Upper lobe of left lung (tissue), 6 donors: ENCODE results near the gene RPL27A. TPM values are rescaled to one million over a fixed set of nuclear protein-coding genes. Genes with fewer than 3 reads are reported as not detected.
A peak's percentile ranks its signal among the peaks of the same experiment; 100 is the strongest.

ENCODE experiments used
- ATAC-seq, 2 donors: fragments of 200-7000 bp; cut with Tn5 transposase; one replicate each; pipeline ENCODE4 v1.9.1; 2022; ENCODE audit warnings: mild to moderate bottlenecking in 2 of 2, moderate library complexity in 2 of 2; ENCODE audit not compliant: low FRiP score in 2 of 2
- DNase-seq, 2 donors: peaks; one replicate each; pipeline ENCODE4 v3.0.0-alpha.2; 2019 to 2020
- H3K27ac ChIP-seq, 4 donors: fragments of 200-600 bp; sonication (generic); one replicate each; pipeline ENCODE4 v1.5.1; 2016 to 2019
- H3K27me3 ChIP-seq, 4 donors: fragments of 200-600 bp; sonication (generic); one replicate each; pipeline ENCODE4 v1.5.1; 2017 to 2019
- H3K36me3 ChIP-seq, 4 donors: fragments of 200-600 bp; sonication (generic); one replicate each; pipeline ENCODE4 v1.5.1; 2016 to 2019
- H3K4me1 ChIP-seq, 4 donors: fragments of 200-600 bp; sonication (generic); one replicate each; pipeline ENCODE4 v1.5.1; 2018 to 2019
- H3K4me3 ChIP-seq, 4 donors: fragments of 200-600 bp; sonication (generic); one replicate each; pipeline ENCODE4 v1.5.1; 2017 to 2019; ENCODE audit warnings: mild to moderate bottlenecking in 2 of 4, moderate library complexity in 1 of 4
- H3K9me3 ChIP-seq, 4 donors: fragments of 200-600 bp; sonication (generic); one replicate each; pipeline ENCODE4 v1.5.1; 2018 to 2019
- EP300 ChIP-seq, 4 donors: sonication (generic); formaldehyde crosslinking; IDR thresholded peaks; one replicate each; pipeline ENCODE4 v1.5.1; 2017; ENCODE audit warnings: antibody characterized with exemption in 4 of 4, control low read depth in 2 of 4
- POLR2A ChIP-seq, 4 donors: fragments of 450-650 bp; IDR thresholded peaks; one replicate each; pipeline ENCODE4 v1.5.1; 2016 to 2017; ENCODE audit warnings: antibody characterized with exemption in 4 of 4, mild to moderate bottlenecking in 2 of 4
- POLR2AphosphoS5 ChIP-seq, 2 donors: sonication (generic); formaldehyde crosslinking; IDR thresholded peaks; one replicate each; pipeline ENCODE4 v1.5.1; 2017; ENCODE audit warnings: antibody characterized with exemption in 2 of 2
- whole genome bisulfite sequencing, 2 donors: methylation state at CpG; one replicate each; pipeline ENCODE4 v1.1.5; 2017 to 2018; 5-methylcytosine and 5-hydroxymethylcytosine counted together
- total RNA-seq, 6 donors: library from RNA; depleted of rRNA in 4 of 6; stranded (reverse); fragments of >200 nt in 4 of 6; gene quantifications; one replicate each; pipeline versions ENCODE4 v1.1.0 to v1.2.1, GENCODE V29; 2016 to 2021
- TF ChIP-seq, protein P1 (sequence below), 6 experiments: fragments of 450-650 bp in 4 of 6; fragments of 200-600 bp in 2 of 6; sonication (generic) in 2 of 6; IDR thresholded peaks; one replicate each; pipeline ENCODE4 v1.5.1; 2016 to 2019; ENCODE audit warnings: antibody characterized with exemption in 6 of 6
- donor health status: DM: no; HTN: no; CAD: no; lungs with moderate emphysema.
- donor health status: DM: no; HTN: yes; CAD: no; lungs with severe emphysema.

Gene RPL27A
- total RNA-seq, 6 donors from 2014 or later, result 652 to 1,317 (median 861) TPM

DNA sequence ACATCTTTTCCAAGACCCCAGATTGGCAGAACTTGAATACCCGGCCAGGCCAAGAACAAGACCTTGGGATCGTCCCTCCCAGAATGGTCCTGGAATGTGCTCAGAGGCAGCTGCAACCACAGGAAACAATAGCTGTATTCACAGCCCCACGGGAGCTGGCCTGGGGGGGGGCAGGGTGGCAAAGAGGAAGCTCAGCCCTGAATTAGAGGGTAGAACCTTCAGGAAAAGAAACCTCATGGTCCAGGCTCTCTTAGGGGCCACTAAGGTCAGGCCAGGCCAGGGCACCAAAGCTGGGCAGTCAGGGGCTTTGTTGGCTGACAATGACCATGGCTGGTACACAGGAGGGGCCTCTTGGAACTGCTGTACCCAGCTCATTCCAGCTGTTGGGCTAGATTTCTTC is 17.3 kb downstream of the RPL27A start:
- H3K36me3 ChIP-seq, result peaks cover 11 to 89% (median 63%) of the 10 kb centered on the region in 4 donors
- WGBS, 2 donors, result 17 to 55% methylated on average over 1 to 3 of the region's 3 CpGs

GRCh38 chr11:8701891-8702597 is 19.5 kb downstream of the RPL27A start:
- TF ChIP-seq POLR2A (IDR thresholded peaks at IDR 0.05) (no peak), EP300 (IDR thresholded peaks at IDR 0.05) (no peak), POLR2AphosphoS5 (IDR thresholded peaks at IDR 0.05) (no peak)
- TF ChIP-seq, protein P1, sequence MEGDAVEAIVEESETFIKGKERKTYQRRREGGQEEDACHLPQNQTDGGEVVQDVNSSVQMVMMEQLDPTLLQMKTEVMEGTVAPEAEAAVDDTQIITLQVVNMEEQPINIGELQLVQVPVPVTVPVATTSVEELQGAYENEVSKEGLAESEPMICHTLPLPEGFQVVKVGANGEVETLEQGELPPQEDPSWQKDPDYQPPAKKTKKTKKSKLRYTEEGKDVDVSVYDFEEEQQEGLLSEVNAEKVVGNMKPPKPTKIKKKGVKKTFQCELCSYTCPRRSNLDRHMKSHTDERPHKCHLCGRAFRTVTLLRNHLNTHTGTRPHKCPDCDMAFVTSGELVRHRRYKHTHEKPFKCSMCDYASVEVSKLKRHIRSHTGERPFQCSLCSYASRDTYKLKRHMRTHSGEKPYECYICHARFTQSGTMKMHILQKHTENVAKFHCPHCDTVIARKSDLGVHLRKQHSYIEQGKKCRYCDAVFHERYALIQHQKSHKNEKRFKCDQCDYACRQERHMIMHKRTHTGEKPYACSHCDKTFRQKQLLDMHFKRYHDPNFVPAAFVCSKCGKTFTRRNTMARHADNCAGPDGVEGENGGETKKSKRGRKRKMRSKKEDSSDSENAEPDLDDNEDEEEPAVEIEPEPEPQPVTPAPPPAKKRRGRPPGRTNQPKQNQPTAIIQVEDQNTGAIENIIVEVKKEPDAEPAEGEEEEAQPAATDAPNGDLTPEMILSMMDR (IDR thresholded peaks at IDR 0.05), result no peak
- no peak for ATAC-seq
- WGBS, 2 donors, result 94 to 96% methylated on average over 10 of the region's 10 CpGs
- no peak overlapping the region for H3K4me3 ChIP-seq
- peaks cover 3 to 85% (median 57%) of the 10 kb centered on the region in 4 donors for H3K36me3 ChIP-seq
- no peak for DNase-seq
- no peaks in the 10 kb centered on the region for H3K27me3 ChIP-seq
- no peaks in the 10 kb centered on the region for H3K9me3 ChIP-seq
- H3K27ac ChIP-seq, result no peak overlapping the region
- H3K4me1 ChIP-seq, result peaks cover 0 to 7% (median 2%) of the 10 kb centered on the region in 4 donors

More for the DNA sequence above, 17.3 kb downstream of the RPL27A start:
- Histone ChIP-seq H3K27me3 (no peaks in the 10 kb centered on the region), H3K4me3 (no peak overlapping the region), H3K27ac (peak overlapping the region in 2 of 4 donors; percentile 33 to 39), H3K9me3 (no peaks in the 10 kb centered on the region), H3K4me1 (peaks cover 0 to 7% (median 0%) of the 10 kb centered on the region in 4 donors)
- no peak for DNase-seq
- TF ChIP-seq POLR2A (IDR thresholded peaks at IDR 0.05), result no peak
- TF ChIP-seq, protein P1 (IDR thresholded peaks at IDR 0.05), result no peak
- no peak for TF ChIP-seq POLR2AphosphoS5 (IDR thresholded peaks at IDR 0.05)
- no peak for TF ChIP-seq EP300 (IDR thresholded peaks at IDR 0.05)
- ATAC-seq, result no peak

DNA sequence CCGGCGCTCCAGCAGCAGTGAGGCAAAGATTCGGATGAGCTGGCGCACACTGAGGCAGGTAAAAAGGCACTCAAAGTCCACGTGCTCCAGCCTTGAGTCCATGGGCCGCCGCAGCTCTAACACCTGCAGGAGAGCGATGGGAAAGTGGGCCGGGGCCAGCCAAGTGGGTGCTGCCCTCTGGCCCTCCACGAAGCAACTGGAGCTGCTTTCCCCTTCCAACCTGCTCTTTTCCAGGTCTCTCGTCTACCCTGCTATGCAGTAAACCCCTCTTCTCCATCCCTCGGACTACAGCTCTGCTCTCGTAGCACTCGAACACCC is 20.0 kb downstream of the RPL27A start:
- H3K27me3 ChIP-seq, result no peaks in the 10 kb centered on the region
- H3K9me3 ChIP-seq, result no peaks in the 10 kb centered on the region
- H3K27ac ChIP-seq, result no peak overlapping the region
- TF ChIP-seq POLR2AphosphoS5 (IDR thresholded peaks at IDR 0.05) (no peak), POLR2A (IDR thresholded peaks at IDR 0.05) (no peak), EP300 (IDR thresholded peaks at IDR 0.05) (no peak)
- TF ChIP-seq, protein P1 (IDR thresholded peaks at IDR 0.05), result no peak
- ATAC-seq, result no peak
- peaks cover 2 to 85% (median 57%) of the 10 kb centered on the region in 4 donors for H3K36me3 ChIP-seq
- no peak overlapping the region for H3K4me3 ChIP-seq
- WGBS, 2 donors, result 90 to 93% methylated on average over 8 to 14 of the region's 14 CpGs
- H3K4me1 ChIP-seq, result peaks cover 0 to 7% (median 2%) of the 10 kb centered on the region in 4 donors
- DNase-seq, result no peak

DNA sequence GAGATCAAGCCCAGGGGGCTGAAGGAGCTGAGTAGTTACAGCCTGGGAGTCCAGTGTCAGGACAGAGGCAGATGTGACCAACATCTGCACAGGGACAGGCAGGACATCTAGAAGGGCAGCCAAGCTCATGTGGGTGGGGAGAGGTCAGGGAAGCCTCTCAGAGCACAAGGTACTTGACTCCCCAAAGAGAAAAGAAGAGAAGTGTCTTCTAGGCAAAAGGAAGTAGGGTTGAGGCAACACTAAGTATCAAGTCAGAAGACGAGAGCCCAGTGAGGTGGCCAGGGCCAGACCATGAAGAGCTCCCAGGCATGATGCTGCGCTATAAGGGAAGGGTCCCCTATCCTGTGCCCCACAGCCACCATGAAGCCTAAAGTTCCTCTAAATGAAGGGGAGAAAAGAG is 21.5 kb downstream of the RPL27A start:
- DNase-seq, result no peak
- H3K36me3 ChIP-seq, result peaks cover 2 to 77% (median 52%) of the 10 kb centered on the region in 4 donors
- no peak for TF ChIP-seq POLR2A (IDR thresholded peaks at IDR 0.05)
- 85 to 88% methylated on average over 2 of the region's 2 CpGs for WGBS, 2 donors
- no peaks in the 10 kb centered on the region for H3K27me3 ChIP-seq
- H3K4me1 ChIP-seq, result peaks cover 0 to 7% (median 3%) of the 10 kb centered on the region in 4 donors
- H3K9me3 ChIP-seq, result no peaks in the 10 kb centered on the region
- H3K4me3 ChIP-seq, result no peak overlapping the region
- no peak for ATAC-seq
- no peak overlapping the region for H3K27ac ChIP-seq

GRCh38 chr11:8705146-8705545 is 22.6 kb downstream of the RPL27A start:
- H3K36me3 ChIP-seq, result peaks cover 2 to 67% (median 49%) of the 10 kb centered on the region in 4 donors
- no peak overlapping the region for H3K27ac ChIP-seq
- no peaks in the 10 kb centered on the region for H3K9me3 ChIP-seq
- no peaks in the 10 kb centered on the region for H3K27me3 ChIP-seq
- H3K4me3 ChIP-seq, result no peak overlapping the region
- TF ChIP-seq POLR2A (IDR thresholded peaks at IDR 0.05) (no peak), POLR2AphosphoS5 (IDR thresholded peaks at IDR 0.05) (peak in 1 of 2 donors; percentile 16)
- H3K4me1 ChIP-seq, result peaks cover 0 to 3% (median 2%) of the 10 kb centered on the region in 4 donors
- DNase-seq (no peak), ATAC-seq (peak in 1 of 2 donors; percentile 30)
- WGBS, 2 donors, result 63 to 74% methylated on average over 5 of the region's 5 CpGs
